NCI-H510A (cell line): ENCODE measurements around the gene PGLYRP4.

Experiments
- DNase-seq: peaks from one replicate; lab custom pipeline; 2025; lab: John Stamatoyannopoulos, UW

The PGLYRP4 gene

DNA sequence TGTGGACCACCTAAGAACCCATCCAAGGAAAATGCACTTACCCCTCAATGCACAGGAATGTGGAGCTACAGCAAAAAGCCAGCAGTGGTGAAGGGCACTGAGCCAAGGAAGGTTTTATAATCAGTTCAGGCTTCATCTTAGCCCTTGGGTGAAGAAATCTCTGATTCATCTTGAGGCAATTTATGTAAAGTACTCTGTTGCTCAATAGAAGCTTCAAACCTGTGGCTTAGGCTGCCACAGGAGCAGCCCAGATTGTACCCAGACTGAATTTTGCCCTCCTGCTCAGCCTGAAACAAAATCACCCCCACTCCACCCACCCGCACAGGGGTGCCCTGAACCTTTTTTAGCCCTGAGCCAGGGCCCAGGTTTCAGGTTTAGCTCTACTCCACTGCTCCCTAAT lies 26.9 kb upstream of the PGLYRP4 start, which contains the start of gene S100A12:
Gene S100A12 (minus strand): TSS at position 111 of the 400 bp plus-strand sequence. CDS start 1,029 bp downstream, outside the sequence.
- no peak for DNase-seq

DNA sequence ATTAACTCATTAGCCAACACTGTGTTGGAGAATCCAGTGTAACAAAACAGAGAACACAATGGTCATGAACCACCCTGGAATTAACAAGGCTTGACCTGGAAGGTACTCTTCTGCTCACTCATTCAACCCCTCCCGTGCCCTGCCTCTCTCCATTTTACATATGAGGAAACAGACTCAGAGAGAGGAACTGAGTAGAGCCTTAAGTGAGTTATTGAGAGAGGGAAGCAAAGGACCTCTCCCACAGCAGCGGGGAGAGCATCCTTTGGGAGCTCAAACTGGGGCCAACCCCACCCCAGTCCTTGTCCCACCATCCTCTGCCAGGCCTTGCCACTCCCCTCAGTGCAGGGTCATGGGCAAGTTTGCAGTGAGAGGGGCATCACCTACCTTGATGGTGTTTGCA lies 25.4 kb upstream of the PGLYRP4 start:
- DNase-seq: no peak

DNA sequence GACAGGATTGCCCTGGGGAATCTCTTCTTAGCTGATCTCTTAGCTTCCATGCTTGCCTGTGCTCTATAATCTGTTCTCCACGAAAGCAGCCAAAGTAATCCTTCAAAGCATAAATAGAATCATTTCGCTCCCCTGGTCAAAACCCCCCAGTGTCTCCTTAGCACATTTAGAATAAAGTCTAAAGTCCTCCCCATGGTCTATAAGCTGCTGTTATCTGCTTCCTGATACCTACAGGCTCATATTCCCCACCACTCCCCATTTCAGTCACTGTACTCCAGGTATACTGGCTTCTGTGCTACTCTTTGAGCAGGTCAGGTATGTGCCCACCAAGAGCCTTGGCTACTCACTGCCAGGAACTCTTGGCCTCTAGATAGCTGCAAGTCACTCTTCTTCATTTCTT lies 23.9 kb upstream of the PGLYRP4 start:
- no peak for DNase-seq

DNA sequence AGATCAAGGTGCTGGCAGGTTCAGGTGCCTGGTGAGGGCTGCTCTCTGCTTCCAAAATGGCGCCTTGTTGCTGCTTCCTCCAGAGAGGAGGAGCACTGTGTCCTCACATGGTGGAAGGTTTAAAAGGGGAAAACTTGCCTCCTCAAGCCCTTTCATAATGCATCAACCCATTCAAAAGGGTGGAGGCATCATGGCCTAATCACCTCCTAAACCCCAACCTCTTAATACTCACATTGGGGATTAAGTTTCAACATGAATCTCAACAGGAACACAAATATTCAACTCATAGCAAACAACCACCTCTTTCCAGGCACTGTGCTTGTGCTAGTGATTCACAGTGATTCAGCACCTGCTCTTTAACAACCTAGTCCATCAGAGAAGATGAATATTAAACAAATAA lies 22.6 kb upstream of the PGLYRP4 start:
- no peak for DNase-seq

DNA sequence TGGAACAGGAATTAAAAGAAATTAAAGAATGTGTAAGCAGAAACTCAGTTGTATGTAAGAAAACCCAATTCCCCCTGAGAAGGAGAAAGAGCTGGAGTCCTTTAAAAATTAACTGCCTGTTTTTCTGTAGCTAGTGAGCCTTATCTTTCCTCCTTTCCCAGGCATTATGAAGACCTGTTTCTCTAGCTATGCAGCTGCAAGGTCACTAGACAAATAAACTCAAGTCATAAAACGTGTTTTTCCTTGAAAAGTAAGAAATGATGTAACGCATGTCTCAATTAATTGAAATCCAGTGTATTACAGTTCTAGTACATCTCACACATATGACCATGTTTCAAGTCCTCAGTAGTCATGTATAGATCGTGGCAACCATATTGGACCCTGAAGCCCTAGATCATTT lies 21.5 kb upstream of the PGLYRP4 start:
- no peak for DNase-seq

DNA sequence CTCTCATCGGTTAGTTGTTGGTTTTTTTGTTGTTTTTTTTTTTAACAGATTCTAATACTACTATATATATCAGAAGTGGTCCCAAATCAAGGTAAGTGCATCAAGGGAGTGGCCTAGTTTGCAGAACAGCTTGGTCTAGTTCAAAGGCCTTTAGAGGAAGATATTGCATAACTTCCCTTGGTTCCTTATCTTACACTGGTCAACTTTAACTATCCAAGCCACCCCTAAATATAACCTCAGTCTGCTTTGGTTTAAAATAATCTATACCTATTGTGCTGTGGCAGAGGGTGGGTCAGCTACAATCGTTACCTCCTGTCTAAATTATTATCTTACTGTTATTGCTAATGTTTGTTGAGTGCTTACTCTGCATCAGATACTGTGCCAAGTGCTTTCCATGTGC lies 19.9 kb upstream of the PGLYRP4 start:
- no peak for DNase-seq

DNA sequence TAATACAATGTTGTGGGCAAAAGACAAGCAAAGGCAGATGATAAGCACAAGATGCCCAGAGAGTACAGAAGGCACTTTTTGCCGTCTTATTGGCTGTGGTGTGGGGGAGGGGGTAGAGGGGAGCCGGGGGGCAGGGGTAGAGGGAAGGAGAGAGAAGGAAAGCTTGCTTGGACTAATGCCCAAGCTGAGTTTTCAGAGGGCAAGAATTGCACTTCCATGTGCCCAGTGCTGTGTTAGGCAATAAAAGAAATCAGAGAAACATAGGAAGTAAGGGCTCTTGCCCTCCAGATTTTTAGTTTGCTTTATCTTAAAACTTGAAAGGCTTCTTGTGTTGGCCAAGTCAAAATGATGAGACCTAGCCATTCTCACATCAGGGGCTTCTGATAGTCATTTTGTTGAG lies 18.4 kb upstream of the PGLYRP4 start:
- DNase-seq: no peak

DNA sequence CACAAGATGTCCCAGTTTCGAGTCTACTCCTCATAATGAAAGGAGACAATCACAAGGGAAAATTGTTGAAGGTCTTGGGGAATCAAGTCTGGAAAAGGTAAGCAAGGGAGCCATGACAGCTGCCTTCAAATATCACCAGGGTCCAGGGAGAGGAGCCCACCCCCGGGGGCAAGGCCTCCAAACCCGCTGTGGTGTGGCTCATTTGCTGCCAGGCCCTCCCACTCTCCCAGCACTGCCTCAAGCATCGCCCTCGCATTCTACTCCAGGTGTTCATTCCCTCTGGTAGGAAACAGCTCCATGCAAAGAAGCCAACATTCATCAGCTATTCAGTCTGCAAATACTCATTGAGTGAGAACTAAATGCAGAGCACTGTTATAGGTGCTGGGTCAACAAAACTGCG lies 17.6 kb upstream of the PGLYRP4 start:
- DNase-seq: no peak

DNA sequence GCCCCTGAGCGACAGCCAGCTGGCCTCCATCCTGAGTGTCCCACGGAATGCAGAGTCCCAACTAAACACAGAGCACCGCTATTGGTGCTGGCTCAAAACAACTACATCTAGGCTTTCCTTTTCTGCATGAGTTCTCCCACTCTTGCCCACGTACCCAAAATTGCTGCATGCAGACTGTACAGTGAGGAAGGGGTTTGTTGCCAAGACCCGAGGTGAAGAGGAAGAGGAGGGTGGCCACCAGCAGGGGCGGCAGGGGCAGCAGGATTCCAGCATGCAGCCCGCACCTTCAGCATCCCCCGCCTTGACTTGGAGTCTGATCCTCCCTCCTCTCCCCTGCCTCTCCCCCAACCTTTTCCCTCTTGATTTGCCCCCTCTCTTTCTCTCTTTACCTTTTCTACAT lies 17.1 kb upstream of the PGLYRP4 start:
- DNase-seq: no peak

DNA sequence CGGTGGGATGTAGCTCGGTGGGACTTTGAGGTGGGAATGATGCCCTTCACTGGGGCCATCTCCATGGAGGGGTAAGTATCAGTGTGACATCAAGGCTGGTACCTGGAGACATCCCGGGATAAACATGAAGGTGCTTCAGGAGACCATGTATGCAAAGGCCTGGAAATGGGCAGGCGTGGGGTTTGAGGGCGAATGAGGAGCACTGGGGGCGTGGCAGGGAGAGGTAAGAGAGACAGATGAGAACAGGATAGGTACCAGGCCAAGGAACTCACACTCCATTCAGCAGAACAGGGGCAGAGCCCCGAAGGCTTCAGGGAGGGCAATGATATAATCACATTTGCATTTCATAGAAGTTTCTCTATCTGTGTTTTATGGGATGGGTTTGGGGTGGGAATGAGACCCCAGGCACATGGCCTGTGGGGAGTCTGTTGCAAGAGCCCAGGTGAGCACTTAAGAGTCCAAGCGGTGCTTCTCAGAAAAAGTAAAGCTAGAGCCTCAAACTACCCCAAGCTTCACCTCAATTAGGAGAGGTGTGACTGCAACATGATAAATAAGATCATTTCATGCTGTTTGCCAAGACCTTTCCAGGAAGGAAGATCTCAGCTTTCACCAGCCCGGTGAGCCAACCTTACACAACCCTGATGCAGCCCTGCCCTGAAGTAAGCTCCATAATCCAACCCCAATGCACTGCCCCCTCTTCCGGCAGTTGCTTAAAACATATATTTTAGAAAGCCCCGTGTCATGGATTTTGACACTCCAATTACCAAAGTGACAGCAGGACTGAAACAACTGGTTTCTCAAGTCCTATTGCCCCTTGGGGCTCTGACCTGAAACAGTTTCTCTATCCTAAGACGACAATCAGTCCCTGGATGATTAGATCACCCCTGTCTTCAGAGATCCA lies 16.4 kb upstream of the PGLYRP4 start:
- no peak for DNase-seq

DNA sequence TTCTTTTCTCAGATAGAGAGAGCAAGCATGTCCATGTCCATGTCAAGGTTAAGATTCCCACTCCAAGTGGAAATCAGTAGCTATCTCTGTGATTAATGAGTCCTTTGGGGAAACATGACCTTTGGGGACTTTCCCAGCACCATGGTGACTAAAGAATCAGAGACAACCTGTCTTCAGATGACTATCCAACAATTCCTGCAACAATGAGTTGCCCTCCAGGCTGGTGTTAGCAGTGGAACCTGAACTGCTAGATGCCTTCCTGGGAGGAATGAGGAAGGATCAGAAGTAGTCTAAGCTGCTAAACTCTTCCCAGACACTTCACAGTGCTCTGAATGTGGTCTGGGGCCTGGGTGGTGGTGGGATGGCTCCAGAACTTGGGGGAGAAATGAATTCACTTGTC lies 15.5 kb upstream of the PGLYRP4 start:
- DNase-seq: no peak

DNA sequence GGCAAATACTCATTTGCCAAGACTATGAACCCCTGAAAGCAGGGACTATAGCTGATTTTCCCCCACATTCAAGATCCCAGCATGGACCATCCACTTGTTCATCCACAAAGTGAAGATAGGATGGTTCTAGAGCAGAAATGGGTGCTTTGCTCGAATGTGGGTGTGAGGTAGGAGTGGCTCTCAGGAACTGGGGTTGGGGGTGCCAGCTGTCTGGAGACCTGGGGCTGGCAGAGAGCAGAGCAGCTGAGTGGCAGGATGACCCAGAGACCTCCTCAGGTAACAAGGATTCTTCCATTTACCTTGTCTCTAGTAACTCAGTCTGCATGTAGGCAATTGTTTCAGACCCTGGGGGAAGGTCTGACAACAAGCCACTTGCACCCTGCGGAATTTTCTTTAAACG lies 15.0 kb upstream of the PGLYRP4 start:
- no peak for DNase-seq

DNA sequence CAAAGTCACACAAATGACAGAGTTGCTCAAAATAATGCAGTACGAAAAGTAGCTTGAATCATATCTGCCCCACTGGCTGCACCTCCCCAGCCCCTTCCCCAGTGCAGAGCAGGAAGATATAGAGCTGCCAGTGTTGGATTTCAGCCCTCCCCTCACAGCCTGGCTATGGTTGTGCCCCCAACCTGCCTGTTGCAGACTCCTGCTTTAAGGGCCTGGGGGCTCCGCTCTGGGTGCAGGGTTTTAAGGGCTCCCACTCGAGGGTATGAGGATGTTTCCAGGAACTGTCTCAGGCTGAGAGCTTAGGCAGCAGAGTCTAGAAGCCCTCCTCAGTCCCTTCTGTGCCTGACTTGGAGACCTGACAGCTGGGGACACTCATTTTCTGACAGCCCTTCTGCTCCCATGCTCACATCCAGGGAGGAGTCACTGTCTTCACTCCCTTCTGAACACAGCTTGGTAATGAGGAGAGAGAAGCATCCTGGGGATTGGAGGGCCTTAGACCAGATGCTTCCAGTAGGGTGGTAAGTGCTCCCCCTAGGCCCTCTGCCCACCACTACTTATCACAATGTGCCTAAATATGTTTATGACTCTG lies 13.6 kb upstream of the PGLYRP4 start:
- no peak for DNase-seq

DNA sequence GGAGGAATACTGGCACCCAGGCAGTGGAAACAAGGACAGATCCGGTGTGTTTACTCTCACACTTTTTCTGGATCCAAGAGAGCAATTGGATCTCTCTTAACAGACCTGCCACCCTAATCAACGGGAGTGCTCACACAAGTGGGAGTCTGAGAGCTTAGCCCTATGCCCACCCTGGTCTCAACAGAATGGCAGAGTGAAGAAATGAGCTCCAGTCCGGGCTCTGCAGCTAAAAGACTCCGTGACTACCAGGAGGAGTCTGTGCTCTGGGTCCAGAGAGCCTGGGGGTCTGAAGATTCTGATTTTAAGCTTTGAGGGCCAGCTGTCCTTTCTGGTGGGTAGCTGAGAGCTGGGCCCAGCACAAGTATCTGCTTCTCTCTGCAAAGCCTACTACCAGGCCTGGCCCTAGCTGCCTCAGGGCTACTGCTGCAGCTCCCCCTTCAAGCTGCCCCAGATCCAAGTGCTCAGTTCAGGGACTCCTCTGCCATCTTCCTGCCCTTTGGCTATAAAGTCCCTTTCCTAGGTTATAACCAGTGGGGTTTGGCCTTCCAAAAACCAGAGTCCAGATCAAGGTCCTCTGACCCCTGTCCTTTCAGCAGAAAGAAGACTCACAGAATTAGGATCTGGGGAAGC lies 13.0 kb upstream of the PGLYRP4 start:
- DNase-seq: no peak

DNA sequence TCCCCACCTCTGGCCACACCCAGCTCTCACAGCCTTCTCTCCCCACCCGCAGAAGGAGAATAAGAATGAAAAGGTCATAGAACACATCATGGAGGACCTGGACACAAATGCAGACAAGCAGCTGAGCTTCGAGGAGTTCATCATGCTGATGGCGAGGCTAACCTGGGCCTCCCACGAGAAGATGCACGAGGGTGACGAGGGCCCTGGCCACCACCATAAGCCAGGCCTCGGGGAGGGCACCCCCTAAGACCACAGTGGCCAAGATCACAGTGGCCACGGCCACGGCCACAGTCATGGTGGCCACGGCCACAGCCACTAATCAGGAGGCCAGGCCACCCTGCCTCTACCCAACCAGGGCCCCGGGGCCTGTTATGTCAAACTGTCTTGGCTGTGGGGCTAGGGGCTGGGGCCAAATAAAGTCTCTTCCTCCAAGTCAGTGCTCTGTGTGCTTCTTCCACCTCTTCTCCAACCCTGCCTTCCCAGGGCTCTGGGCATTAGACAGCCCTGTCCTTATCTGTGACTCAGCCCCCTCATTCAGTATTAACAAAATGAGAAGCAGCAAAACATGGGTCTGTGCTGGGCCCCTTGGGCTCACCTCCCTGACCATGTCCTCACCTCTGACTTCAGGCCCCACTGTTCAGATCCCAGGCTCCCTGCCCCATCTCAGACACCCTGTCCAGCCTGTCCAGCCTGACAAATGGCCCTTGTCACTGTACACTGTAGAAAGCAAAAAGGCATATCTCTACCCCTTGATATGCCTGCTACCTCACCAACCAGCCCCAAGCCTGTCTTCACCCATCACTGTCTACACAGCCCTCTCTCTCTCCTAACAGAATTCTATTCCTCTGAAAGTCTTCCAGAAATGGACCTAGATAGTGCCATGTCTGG lies 12.2 kb upstream of the PGLYRP4 start:
- no peak for DNase-seq

DNA sequence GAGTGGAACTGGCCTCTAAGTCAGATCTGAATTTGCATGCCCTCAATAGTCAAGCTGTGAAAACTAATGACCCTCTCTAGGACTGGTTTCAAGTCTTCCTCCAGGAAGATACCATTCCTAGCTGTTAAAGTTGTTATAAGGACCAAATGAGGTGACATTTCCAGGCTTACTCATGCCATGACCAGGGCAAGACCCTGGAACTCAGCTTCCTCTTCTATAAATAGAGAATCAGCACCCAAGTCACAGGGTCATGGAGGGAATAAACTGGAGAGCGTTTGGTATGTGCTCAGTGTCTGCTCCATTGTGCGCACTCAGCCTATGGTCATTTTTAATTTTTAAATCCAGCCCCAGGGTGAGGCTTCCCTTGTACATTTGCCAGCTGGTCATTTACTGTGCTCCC lies 11.5 kb upstream of the PGLYRP4 start:
- DNase-seq: no peak

DNA sequence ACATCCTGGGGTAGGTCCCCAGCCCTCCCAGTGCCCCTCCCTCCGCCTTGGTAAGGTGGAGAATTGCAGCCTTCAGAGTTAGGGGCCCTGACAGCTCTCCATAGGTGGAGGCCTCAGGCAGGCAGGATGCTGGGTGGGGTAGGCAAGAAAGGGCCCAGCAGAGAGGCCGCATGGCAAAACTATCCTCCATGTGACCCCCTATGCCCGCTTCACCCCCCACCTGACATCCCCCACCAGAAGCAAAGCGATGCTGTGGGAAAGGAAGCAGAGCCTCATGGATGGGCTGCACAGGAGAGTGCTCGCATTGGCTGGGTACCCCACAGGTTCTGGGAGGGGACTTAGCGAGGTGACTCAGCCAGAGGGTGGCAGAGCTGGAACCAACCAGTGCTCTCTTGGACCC lies 10.6 kb upstream of the PGLYRP4 start:
- no peak for DNase-seq

DNA sequence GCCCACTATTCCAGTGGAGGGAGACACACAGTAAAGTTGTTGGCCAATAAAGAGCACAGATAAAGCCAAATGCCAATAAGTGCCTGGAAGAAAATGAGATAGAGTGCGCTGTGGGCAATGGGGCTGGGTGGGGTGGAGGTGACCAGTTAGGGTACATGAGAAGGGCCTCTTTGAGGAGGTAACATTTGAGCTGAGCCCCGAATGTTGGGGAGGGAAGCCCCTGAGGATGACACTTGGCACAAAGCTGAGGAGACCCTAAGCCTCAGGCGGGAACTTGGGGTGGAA lies 10.0 kb upstream of the PGLYRP4 start:
- no peak for DNase-seq

DNA sequence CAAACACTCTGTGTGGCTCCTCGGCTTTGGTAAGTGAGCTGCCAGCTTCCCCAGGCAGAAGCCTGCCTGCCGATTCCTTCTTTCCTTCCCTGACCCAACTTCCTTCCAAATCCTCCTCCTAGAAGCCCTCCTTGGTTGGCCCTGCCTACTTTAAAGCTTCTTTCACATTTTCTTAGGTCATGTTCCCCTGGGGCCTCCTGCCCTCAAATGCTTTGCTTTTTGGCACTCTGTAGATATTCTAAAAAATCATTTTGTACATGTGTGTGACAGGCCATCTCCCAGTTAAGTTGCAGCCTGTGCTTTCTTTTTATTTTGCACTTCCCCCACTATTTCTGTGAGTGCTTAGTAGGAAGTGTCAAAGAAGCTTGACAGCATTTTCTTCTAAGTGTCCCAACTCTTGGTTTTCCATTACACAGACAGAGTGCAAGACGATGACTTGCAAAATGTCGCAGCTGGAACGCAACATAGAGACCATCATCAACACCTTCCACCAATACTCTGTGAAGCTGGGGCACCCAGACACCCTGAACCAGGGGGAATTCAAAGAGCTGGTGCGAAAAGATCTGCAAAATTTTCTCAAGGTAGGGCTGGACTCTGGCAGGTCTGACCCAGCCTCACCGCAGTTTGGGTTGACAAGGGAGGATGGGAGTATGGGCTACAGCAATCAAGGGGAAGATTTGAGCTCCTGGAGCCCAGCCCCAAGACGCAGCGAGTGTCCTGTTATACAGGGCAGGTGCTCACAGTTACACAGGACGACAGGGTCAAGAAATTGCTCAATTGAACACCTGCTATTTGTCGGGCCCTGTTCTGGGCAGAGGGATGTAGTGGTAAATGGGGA lies 9.4 kb upstream of the PGLYRP4 start, which contains the start of gene S100A9:
Gene S100A9 (plus strand): TSS at position 2 of the 838 bp plus-strand sequence. CDS start 430 bp downstream, at position 432.
- DNase-seq: no peak

DNA sequence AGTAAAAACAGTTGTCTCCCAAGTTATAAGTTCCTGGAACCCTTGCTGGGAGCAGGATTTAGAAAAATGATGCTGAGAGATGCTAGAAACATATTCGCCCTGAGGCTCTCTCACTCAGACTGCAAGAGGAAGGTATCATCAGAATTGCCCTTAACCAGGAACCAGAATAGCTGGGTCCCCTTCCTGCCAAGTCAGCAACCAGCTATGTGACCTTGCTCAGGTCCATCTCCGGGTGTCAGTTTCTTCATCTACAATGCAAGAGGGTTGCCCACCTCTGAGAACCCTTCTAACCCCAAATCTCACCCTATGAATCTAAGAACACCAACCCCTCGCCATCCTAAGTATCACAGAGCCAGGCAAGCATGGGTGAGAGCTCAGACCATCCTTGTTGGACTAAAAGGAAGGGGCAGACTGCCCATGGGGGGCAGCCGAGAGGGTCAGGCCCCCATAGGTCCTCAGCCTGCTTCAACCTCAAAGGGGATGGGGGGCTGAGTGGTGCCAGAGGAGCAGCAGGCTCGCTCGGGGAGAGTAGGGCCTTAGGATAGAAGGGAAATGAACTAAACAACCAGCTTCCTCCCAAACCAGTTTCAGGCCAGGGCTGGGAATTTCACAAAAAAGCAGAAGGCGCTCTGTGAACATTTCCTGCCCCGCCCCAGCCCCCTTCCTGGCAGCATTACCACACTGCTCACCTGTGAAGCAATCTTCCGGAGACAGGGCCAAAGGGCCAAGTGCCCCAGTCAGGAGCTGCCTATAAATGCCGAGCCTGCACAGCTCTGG lies 8.6 kb upstream of the PGLYRP4 start:
- DNase-seq: no peak
